K562 (cell line): ENCODE results near the gene POT1. TPM values are rescaled to one million over a fixed set of nuclear protein-coding genes. Genes with fewer than 3 reads are reported as not detected.

ENCODE experiments used
- RAD21 ChIP-seq, 2 experiments: fragments of 250-450 bp in 1 of 2; fragments of 450-650 bp in 1 of 2; sonication (Bioruptor Pico) in 1 of 2; formaldehyde crosslinking in 1 of 2; IDR thresholded peaks in 1 of 2; conservative IDR thresholded peaks in 1 of 2; 2 replicates each; pipeline versions ENCODE4 v1.4.0 to v1.8.0; 2020 to 2022; ENCODE audit warnings: mild to moderate bottlenecking in 2 of 2, moderate library complexity in 1 of 2
- polyA plus RNA-seq, 8 experiments: library from polyadenylated mRNA; depleted of rRNA in 4 of 8; stranded (reverse) in 5 of 8; unstranded in 3 of 8; fragments of >200 nt; fragmentation: Nextera tagmentation in 2 of 8; fragmentation: Illumina TruSeq in 1 of 8; extraction: Ambion mirVana in 2 of 8; extraction: Trizol in 1 of 8; gene quantifications; 2 replicates each; pipeline versions ENCODE4 v1.2.1 to v1.2.3, GENCODE V29; 2011 to 2014; ENCODE audit warnings: inconsistent platforms in 1 of 8, missing spikeins in 1 of 8
- total RNA-seq, 7 experiments: library from RNA; depleted of rRNA in 6 of 7; stranded (reverse); fragments of >200 nt in 6 of 7; fragmentation: Illumina TruSeq in 2 of 7; extraction: Trizol in 2 of 7; gene quantifications; 2 replicates each; pipeline versions ENCODE4 v1.2.1 to v1.2.3, GENCODE V29; 2011 to 2021; ENCODE audit warnings: low replicate concordance in 1 of 7
- TF ChIP-seq, protein P1 (sequence below), 2 experiments: fragments of 450-650 bp; formaldehyde crosslinking in 1 of 2; IDR thresholded peaks; 2 replicates each; pipeline versions ENCODE4 v1.4.0 to v1.6.1; 2014 to 2020; ENCODE audit warnings: mild to moderate bottlenecking in 2 of 2, borderline replicate concordance in 1 of 2, low read depth in 1 of 2
- TF ChIP-seq, protein P2 (sequence below): fragments of 450-650 bp; formaldehyde crosslinking; IDR thresholded peaks from 2 replicates; pipeline ENCODE4 v1.4.0; 2020; ENCODE audit warnings: mild to moderate bottlenecking, moderate library complexity
- TF ChIP-seq, protein P3 (sequence below): IDR thresholded peaks from 2 replicates; pipeline ENCODE4 v1.6.1; 2012; ENCODE audit warnings: low read depth, low read length, improper control_type of control experiment, borderline replicate concordance
- TF ChIP-seq, protein P4 (sequence below): fragments of 200-800 bp; sonication (Bioruptor generic); IDR thresholded peaks from 2 replicates; pipeline ENCODE4 v1.6.1; 2017; ENCODE audit warnings: missing genetic modification characterization, missing compliant biosample characterization
- TF ChIP-seq, protein P5 (sequence below), 3 experiments: IDR thresholded peaks in 2 of 3; conservative IDR thresholded peaks in 1 of 3; 2 replicates each; pipeline ENCODE4 v1.5.1; 2011 to 2012; ENCODE audit warnings: low read length in 3 of 3, mild to moderate bottlenecking in 3 of 3, control low read depth in 2 of 3, improper control_type of control experiment in 1 of 3, inconsistent platforms in 1 of 3, low read depth in 1 of 3, mixed read lengths in 1 of 3, moderate library complexity in 1 of 3; ENCODE audit not compliant: insufficient read depth in 2 of 3

POT1 gene
- total and polyA plus RNA-seq, 9 of the 15 experiments (the other 6 are each of a cell fraction or from before 2014, with no cell fraction given), result 37.9 to 140 (median 63.6) TPM

DNA sequence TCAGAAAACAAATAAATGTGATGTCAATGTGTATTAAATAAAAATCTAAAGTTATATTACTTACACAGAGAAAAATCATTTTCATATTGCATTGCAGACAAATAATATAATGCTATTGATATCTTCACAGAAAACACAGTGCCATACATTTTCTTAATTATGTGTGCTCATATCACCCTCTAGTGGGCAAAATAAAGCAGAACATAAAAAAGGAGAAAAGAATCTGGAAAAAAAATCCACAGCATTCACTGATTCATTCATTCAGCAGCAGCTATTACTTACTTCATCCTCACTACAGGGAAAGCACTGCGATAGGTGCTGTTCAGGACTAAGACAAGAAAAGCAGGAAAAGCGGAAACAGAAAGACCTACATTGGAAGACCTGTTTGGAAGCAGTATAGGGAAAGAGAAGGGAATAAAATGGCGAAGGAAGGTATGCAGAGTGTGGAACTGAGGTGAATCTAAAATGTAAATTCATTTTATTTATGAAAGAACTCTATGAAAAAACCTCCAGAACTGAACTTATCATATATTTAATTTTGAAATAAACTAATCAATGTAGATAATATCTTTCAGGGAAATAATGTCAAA is 73.2 kb downstream of the POT1 start (continued):
- TF ChIP-seq, protein P1, sequence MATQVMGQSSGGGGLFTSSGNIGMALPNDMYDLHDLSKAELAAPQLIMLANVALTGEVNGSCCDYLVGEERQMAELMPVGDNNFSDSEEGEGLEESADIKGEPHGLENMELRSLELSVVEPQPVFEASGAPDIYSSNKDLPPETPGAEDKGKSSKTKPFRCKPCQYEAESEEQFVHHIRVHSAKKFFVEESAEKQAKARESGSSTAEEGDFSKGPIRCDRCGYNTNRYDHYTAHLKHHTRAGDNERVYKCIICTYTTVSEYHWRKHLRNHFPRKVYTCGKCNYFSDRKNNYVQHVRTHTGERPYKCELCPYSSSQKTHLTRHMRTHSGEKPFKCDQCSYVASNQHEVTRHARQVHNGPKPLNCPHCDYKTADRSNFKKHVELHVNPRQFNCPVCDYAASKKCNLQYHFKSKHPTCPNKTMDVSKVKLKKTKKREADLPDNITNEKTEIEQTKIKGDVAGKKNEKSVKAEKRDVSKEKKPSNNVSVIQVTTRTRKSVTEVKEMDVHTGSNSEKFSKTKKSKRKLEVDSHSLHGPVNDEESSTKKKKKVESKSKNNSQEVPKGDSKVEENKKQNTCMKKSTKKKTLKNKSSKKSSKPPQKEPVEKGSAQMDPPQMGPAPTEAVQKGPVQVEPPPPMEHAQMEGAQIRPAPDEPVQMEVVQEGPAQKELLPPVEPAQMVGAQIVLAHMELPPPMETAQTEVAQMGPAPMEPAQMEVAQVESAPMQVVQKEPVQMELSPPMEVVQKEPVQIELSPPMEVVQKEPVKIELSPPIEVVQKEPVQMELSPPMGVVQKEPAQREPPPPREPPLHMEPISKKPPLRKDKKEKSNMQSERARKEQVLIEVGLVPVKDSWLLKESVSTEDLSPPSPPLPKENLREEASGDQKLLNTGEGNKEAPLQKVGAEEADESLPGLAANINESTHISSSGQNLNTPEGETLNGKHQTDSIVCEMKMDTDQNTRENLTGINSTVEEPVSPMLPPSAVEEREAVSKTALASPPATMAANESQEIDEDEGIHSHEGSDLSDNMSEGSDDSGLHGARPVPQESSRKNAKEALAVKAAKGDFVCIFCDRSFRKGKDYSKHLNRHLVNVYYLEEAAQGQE (IDR thresholded peaks at IDR 0.05; ENCODE audit: borderline replicate concordance), result peak; percentile 40; the same call in 1 of the 2 replicates
- TF ChIP-seq, protein P1 (CRISPR knock-in tag; IDR thresholded peaks at IDR 0.05; ENCODE audit: low read depth), result no peak
- TF ChIP-seq, protein P2, sequence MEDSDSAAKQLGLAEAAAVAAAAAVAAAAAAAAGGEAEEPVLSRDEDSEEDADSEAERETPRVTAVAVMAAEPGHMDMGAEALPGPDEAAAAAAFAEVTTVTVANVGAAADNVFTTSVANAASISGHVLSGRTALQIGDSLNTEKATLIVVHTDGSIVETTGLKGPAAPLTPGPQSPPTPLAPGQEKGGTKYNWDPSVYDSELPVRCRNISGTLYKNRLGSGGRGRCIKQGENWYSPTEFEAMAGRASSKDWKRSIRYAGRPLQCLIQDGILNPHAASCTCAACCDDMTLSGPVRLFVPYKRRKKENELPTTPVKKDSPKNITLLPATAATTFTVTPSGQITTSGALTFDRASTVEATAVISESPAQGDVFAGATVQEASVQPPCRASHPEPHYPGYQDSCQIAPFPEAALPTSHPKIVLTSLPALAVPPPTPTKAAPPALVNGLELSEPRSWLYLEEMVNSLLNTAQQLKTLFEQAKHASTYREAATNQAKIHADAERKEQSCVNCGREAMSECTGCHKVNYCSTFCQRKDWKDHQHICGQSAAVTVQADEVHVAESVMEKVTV, result peak; percentile 57; the same call in 1 of the 2 replicates
- peak; percentile 69 to 74 for TF ChIP-seq RAD21 (CRISPR knock-in tag; conservative IDR thresholded peaks at IDR 0.05 in 1 of 2, IDR thresholded peaks at IDR 0.05 in 1 of 2)
- TF ChIP-seq, protein P3, sequence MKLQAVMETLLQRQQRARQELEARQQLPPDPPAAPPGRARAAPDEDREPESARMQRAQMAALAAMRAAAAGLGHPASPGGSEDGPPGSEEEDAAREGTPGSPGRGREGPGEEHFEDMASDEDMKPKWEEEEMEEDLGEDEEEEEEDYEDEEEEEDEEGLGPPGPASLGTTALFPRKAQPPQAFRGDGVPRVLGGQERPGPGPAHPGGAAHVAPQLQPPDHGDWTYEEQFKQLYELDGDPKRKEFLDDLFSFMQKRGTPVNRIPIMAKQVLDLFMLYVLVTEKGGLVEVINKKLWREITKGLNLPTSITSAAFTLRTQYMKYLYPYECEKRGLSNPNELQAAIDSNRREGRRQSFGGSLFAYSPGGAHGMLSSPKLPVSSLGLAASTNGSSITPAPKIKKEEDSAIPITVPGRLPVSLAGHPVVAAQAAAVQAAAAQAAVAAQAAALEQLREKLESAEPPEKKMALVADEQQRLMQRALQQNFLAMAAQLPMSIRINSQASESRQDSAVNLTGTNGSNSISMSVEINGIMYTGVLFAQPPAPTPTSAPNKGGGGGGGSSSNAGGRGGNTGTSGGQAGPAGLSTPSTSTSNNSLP, result peak; percentile 89; the same call in 1 of the 2 replicates
- TF ChIP-seq, protein P4, sequence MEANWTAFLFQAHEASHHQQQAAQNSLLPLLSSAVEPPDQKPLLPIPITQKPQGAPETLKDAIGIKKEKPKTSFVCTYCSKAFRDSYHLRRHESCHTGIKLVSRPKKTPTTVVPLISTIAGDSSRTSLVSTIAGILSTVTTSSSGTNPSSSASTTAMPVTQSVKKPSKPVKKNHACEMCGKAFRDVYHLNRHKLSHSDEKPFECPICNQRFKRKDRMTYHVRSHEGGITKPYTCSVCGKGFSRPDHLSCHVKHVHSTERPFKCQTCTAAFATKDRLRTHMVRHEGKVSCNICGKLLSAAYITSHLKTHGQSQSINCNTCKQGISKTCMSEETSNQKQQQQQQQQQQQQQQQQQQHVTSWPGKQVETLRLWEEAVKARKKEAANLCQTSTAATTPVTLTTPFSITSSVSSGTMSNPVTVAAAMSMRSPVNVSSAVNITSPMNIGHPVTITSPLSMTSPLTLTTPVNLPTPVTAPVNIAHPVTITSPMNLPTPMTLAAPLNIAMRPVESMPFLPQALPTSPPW (CRISPR knock-in tag), result no peak
- TF ChIP-seq, protein P5, sequence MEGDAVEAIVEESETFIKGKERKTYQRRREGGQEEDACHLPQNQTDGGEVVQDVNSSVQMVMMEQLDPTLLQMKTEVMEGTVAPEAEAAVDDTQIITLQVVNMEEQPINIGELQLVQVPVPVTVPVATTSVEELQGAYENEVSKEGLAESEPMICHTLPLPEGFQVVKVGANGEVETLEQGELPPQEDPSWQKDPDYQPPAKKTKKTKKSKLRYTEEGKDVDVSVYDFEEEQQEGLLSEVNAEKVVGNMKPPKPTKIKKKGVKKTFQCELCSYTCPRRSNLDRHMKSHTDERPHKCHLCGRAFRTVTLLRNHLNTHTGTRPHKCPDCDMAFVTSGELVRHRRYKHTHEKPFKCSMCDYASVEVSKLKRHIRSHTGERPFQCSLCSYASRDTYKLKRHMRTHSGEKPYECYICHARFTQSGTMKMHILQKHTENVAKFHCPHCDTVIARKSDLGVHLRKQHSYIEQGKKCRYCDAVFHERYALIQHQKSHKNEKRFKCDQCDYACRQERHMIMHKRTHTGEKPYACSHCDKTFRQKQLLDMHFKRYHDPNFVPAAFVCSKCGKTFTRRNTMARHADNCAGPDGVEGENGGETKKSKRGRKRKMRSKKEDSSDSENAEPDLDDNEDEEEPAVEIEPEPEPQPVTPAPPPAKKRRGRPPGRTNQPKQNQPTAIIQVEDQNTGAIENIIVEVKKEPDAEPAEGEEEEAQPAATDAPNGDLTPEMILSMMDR (IDR thresholded peaks at IDR 0.05 in 2 of 3, conservative IDR thresholded peaks at IDR 0.05 in 1 of 3; ENCODE audit: insufficient read depth in 2 of 3, low read depth in 1 of 3, low read length in 3 of 3), result peak; percentile 42 to 81 (median 61); a peak in 5 of 6 replicates
